Smooth muscle cell (in vitro differentiated cells): ENCODE results near the gene CXCR4. TPM values are rescaled to one million over a fixed set of nuclear protein-coding genes. Genes with fewer than 3 reads are reported as not detected.

ENCODE experiments used
- DNase-seq: peaks from one replicate; lab custom pipeline; 2025; ENCODE audit not compliant: unreplicated experiment; lab: John Stamatoyannopoulos, UW
- H2AFZ ChIP-seq: fragments of 200-600 bp; sonication (generic); 2 replicates; pipeline ENCODE4 v1.6.0; 2016; ENCODE audit warnings: antibody characterized with exemption, low read depth, mild to moderate bottlenecking
- H3F3A ChIP-seq: fragments of 200-600 bp; sonication (generic); 2 replicates; pipeline ENCODE4 v1.6.0; 2017; ENCODE audit warnings: antibody characterized with exemption, low read depth
- H3K27ac ChIP-seq: fragments of 200-600 bp; sonication (generic); 2 replicates; pipeline ENCODE4 v1.5.1; 2016; ENCODE audit warnings: low read depth, mild to moderate bottlenecking
- H3K27me3 ChIP-seq: fragments of 200-600 bp; sonication (generic); 2 replicates; pipeline ENCODE4 v1.6.1; 2016; ENCODE audit warnings: low read depth, mild to moderate bottlenecking
- H3K36me3 ChIP-seq: fragments of 200-600 bp; sonication (generic); 2 replicates; pipeline ENCODE4 v1.5.1; 2016; ENCODE audit warnings: low read depth
- H3K4me1 ChIP-seq: fragments of 200-600 bp; sonication (generic); 2 replicates; pipeline ENCODE4 v1.5.1; 2016; ENCODE audit warnings: low read depth
- H3K4me2 ChIP-seq: fragments of 200-600 bp; sonication (generic); 2 replicates; pipeline ENCODE4 v1.6.0; 2016; ENCODE audit warnings: mild to moderate bottlenecking
- H3K4me3 ChIP-seq: fragments of 200-600 bp; sonication (generic); 2 replicates; pipeline ENCODE4 v1.5.1; 2016; ENCODE audit warnings: mild to moderate bottlenecking
- H3K79me2 ChIP-seq: fragments of 200-600 bp; sonication (generic); 2 replicates; pipeline ENCODE4 v1.6.0; 2016; ENCODE audit warnings: low read depth, mild to moderate bottlenecking
- H3K9ac ChIP-seq: fragments of 200-600 bp; sonication (generic); 2 replicates; pipeline ENCODE4 v1.6.0; 2016; ENCODE audit warnings: low read depth
- H3K9me3 ChIP-seq: fragments of 200-600 bp; sonication (generic); replicated peaks from 2 replicates; pipeline ENCODE4 v1.5.1; 2016; ENCODE audit warnings: low read depth
- H4K20me1 ChIP-seq: fragments of 200-600 bp; sonication (generic); 2 replicates; pipeline ENCODE4 v1.6.0; 2016; ENCODE audit warnings: low read depth
- WGBS: methylation state at CpG from one replicate; pipeline ENCODE4 v1.1.7; 2016; ENCODE audit warnings: low lambda C conversion rate; 5-methylcytosine and 5-hydroxymethylcytosine counted together
- polyA plus RNA-seq: library from polyadenylated mRNA; unstranded; fragments of >200 nt; fragmentation: Nextera tagmentation; extraction: Ambion mirVana; gene quantifications from 2 replicates; pipeline ENCODE4 v1.2.1, GENCODE V29; 2016
- total RNA-seq: library from RNA; depleted of rRNA; stranded (reverse); fragments of >200 nt; gene quantifications from 2 replicates; pipeline ENCODE4 v1.2.3, GENCODE V29; 2014
- TF ChIP-seq, protein P1 (sequence below): fragments of 200-600 bp; sonication (generic); IDR thresholded peaks from 2 replicates; pipeline ENCODE4 v1.5.1; 2017; ENCODE audit warnings: borderline replicate concordance, mild to moderate bottlenecking, antibody characterized with exemption; ENCODE audit not compliant: insufficient read depth, poor library complexity, severe bottlenecking

Gene CXCR4
- total and polyA plus RNA-seq, 2 experiments from 2014 or later: 2.8 to 4.0 TPM

DNA sequence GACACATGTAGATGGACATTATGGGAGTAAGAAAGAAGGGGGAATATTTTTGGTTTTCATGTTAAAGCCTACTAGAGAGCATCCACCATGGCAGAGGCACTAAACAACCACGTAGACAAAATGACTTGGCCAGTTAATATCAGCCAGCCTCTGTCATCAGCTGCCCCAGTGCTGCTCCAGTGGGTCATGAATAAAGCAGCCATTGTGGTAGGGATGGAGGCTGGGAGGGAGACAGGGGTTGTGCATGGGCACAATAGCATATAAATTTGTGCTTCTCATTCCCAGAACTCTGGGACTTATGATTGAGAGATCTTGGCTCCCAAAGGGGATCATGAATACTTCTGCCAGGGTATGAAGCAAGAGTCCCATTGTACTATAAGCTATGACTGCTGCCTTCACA, 31.1 kb upstream of the CXCR4 start:
- H2AFZ ChIP-seq: no peak overlapping the region
- no peaks in the 10 kb centered on the region for H3K36me3 ChIP-seq
- no peak overlapping the region for H3K27ac ChIP-seq
- H3F3A ChIP-seq: no peaks in the 10 kb centered on the region
- H3K4me1 ChIP-seq: no peaks in the 10 kb centered on the region
- no peaks in the 10 kb centered on the region for H3K9me3 ChIP-seq
- no peaks in the 10 kb centered on the region for H3K79me2 ChIP-seq
- no peak overlapping the region for H3K4me2 ChIP-seq
- 85% methylated on average over 1 of the region's 1 CpG for WGBS
- H4K20me1 ChIP-seq: no peaks in the 10 kb centered on the region
- no peak overlapping the region for H3K9ac ChIP-seq
- TF ChIP-seq, protein P1, sequence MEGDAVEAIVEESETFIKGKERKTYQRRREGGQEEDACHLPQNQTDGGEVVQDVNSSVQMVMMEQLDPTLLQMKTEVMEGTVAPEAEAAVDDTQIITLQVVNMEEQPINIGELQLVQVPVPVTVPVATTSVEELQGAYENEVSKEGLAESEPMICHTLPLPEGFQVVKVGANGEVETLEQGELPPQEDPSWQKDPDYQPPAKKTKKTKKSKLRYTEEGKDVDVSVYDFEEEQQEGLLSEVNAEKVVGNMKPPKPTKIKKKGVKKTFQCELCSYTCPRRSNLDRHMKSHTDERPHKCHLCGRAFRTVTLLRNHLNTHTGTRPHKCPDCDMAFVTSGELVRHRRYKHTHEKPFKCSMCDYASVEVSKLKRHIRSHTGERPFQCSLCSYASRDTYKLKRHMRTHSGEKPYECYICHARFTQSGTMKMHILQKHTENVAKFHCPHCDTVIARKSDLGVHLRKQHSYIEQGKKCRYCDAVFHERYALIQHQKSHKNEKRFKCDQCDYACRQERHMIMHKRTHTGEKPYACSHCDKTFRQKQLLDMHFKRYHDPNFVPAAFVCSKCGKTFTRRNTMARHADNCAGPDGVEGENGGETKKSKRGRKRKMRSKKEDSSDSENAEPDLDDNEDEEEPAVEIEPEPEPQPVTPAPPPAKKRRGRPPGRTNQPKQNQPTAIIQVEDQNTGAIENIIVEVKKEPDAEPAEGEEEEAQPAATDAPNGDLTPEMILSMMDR: no peak
- no peaks in the 10 kb centered on the region for H3K27me3 ChIP-seq
- no peak for DNase-seq
- H3K4me3 ChIP-seq: no peak overlapping the region

DNA sequence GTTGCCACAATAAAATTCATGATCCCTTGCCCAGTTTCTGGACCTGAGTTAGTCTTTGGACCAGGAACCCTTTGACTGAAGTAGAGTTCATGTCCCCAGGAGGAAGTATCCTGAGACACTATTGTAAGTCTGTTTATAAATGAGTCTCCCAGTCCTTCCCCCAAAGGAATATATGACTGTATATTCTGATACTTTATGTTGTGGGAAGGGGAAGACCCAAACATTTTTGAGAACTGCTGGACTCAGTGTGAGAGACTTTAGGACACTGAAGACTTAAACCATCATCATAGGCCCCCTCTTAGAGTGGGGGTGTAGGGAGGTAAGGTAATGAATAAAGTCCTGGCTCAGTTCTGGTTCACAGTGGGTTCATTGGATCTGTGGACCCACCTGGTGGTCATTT, 28.6 kb upstream of the CXCR4 start:
- H3K4me2 ChIP-seq: no peak overlapping the region
- no peak overlapping the region for H3K4me3 ChIP-seq
- TF ChIP-seq, protein P1: no peak
- no peaks in the 10 kb centered on the region for H3F3A ChIP-seq
- H4K20me1 ChIP-seq: no peaks in the 10 kb centered on the region
- no peaks in the 10 kb centered on the region for H3K79me2 ChIP-seq
- H2AFZ ChIP-seq: no peak overlapping the region
- no peak for DNase-seq
- no peak overlapping the region for H3K9ac ChIP-seq
- no peaks in the 10 kb centered on the region for H3K9me3 ChIP-seq
- H3K27me3 ChIP-seq: no peaks in the 10 kb centered on the region
- peaks cover 6% of the 10 kb centered on the region for H3K4me1 ChIP-seq
- H3K27ac ChIP-seq: no peak overlapping the region
- H3K36me3 ChIP-seq: no peaks in the 10 kb centered on the region

DNA sequence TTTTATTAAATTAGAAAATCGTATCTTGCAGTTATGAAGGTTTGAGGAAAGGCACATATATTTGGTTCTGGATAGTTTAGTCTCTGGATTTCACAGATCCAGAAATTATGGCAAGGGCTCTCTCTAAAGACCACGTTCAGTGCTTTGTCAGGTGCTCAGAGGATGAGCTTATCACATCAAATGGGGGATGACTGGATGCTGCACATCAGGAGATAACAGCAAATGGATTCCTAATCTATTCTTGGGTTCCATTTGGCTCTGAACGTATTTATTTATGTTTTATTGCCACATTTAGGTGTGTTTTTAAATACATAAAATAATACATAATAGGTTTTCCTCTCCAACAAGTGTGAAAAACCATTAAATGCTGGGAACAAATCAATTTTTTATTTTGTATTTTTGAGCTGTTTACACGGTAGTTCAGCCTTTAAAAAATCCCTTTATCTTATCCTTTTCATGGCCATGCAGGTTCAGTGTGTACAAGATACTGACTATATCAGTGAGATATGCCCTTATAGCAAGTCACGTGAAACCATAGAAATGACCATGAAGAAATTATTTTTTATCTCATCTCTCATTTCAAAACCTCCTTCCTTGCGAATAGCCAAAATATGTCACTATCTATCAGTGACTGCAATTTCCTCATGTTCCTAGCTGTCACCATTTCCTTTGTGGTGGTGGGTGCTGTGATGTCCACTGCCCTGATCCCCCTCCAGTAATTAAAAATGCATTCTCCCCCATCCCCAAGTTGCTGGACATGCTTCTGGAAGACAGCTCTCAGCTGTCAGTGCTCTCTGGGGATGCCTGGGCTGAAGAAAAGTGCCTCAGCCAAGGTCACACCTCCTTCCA, 25.9 kb upstream of the CXCR4 start:
- 69% methylated on average over 6 of the region's 6 CpGs for WGBS
- TF ChIP-seq, protein P1: no peak

More for the DNA sequence above, 25.9 kb upstream of the CXCR4 start:
- Histone ChIP-seq H2AFZ (no peak overlapping the region), H3K27me3 (peaks cover 10% of the 10 kb centered on the region), H3K79me2 (no peaks in the 10 kb centered on the region), H3K4me3 (no peak overlapping the region), H4K20me1 (no peaks in the 10 kb centered on the region), H3K4me2 (no peak overlapping the region), H3K4me1 (peaks cover 11% of the 10 kb centered on the region), H3F3A (no peaks in the 10 kb centered on the region), H3K9ac (no peak overlapping the region), H3K27ac (no peak overlapping the region), H3K36me3 (no peaks in the 10 kb centered on the region), H3K9me3 (no peaks in the 10 kb centered on the region)
- no peak for DNase-seq
